ENCODE measurements around the gene EMC8.

DNA sequence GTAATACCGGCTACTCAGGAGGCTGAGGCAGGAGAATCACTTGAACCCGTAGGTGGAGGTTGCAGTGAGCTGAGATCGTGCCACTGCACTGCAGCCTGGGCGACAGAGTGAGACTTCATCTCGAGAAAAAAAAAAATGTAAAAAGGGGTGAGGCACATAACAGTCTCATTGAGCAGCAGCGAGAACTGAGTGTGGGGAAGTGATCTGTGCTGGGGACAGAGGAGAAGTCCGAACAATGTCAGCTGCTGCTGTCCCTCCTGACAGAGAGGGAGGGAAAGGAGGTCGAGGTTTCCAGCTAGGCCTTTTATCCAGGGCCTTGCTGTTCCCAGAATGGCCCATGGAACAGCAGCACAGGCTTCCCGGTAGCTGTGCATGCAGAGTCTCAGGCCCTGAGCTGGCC is 62.4 kb downstream of the EMC8 start:
- TF ChIP-seq POLR2A (IDR thresholded peaks at IDR 0.05; ENCODE audit: low read depth, low read length) (no peak), PML (IDR thresholded peaks at IDR 0.05; ENCODE audit: low read length) (no peak), SRF (IDR thresholded peaks at IDR 0.05; ENCODE audit: low read depth in 2 of 2, low read length in 2 of 2) (no peak), ZNF207 (IDR thresholded peaks at IDR 0.05; ENCODE audit: borderline replicate concordance) (no peak), RFX5 (IDR thresholded peaks at IDR 0.05; ENCODE audit: low read depth, low read length) (no peak), FOXK2 (IDR thresholded peaks at IDR 0.05) (no peak), ZNF217 (IDR thresholded peaks at IDR 0.05) (no peak), EGR1 (IDR thresholded peaks at IDR 0.05; ENCODE audit: borderline replicate concordance in 1 of 2, low read depth in 2 of 2, low read length in 2 of 2) (no peak), ASH2L (IDR thresholded peaks at IDR 0.05; ENCODE audit: borderline replicate concordance, low read depth) (no peak)
- TF ChIP-seq, protein P1, sequence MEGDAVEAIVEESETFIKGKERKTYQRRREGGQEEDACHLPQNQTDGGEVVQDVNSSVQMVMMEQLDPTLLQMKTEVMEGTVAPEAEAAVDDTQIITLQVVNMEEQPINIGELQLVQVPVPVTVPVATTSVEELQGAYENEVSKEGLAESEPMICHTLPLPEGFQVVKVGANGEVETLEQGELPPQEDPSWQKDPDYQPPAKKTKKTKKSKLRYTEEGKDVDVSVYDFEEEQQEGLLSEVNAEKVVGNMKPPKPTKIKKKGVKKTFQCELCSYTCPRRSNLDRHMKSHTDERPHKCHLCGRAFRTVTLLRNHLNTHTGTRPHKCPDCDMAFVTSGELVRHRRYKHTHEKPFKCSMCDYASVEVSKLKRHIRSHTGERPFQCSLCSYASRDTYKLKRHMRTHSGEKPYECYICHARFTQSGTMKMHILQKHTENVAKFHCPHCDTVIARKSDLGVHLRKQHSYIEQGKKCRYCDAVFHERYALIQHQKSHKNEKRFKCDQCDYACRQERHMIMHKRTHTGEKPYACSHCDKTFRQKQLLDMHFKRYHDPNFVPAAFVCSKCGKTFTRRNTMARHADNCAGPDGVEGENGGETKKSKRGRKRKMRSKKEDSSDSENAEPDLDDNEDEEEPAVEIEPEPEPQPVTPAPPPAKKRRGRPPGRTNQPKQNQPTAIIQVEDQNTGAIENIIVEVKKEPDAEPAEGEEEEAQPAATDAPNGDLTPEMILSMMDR (IDR thresholded peaks at IDR 0.05 in 2 of 3, conservative IDR thresholded peaks at IDR 0.05 in 1 of 3; ENCODE audit: control insufficient read depth in 2 of 3, extremely low read depth in 1 of 3, insufficient read depth in 1 of 3, low read depth in 3 of 3, low read length in 3 of 3) = no peak
- TF ChIP-seq, protein P2, sequence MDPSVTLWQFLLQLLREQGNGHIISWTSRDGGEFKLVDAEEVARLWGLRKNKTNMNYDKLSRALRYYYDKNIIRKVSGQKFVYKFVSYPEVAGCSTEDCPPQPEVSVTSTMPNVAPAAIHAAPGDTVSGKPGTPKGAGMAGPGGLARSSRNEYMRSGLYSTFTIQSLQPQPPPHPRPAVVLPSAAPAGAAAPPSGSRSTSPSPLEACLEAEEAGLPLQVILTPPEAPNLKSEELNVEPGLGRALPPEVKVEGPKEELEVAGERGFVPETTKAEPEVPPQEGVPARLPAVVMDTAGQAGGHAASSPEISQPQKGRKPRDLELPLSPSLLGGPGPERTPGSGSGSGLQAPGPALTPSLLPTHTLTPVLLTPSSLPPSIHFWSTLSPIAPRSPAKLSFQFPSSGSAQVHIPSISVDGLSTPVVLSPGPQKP (IDR thresholded peaks at IDR 0.05; ENCODE audit: low read depth, low read length) = no peak

Measured in GM12878 (cell line).